22Rv1 (cell line): ENCODE results near the gene NIPSNAP2.

ENCODE experiments used
- H3K27ac ChIP-seq: fragments of 450-650 bp; 2 replicates; pipeline ENCODE4 v1.5.1; 2017
- CTCF ChIP-seq: fragments of 450-650 bp; IDR thresholded peaks from 2 replicates; pipeline ENCODE4 v1.5.1; 2017; ENCODE audit warnings: mild to moderate bottlenecking
- ZFX ChIP-seq: fragments of 450-650 bp; IDR thresholded peaks from 2 replicates; pipeline ENCODE4 v1.6.1; 2017; ENCODE audit warnings: antibody characterized with exemption, borderline replicate concordance

The NIPSNAP2 gene

GRCh38 chr7:55965805-55966421, 1.5 kb downstream of the NIPSNAP2 start:
- peak overlapping the region; percentile 96 for H3K27ac ChIP-seq
- TF ChIP-seq CTCF (no peak), ZFX (no peak)

GRCh38 chr7:55966851-55967250, 2.5 kb downstream of the NIPSNAP2 start:
- H3K27ac ChIP-seq: peak overlapping the region; percentile 96
- TF ChIP-seq CTCF (no peak), ZFX (no peak)

- H3K27ac ChIP-seq: no peak overlapping the region
- TF ChIP-seq CTCF (no peak), ZFX (no peak)
Observed at GRCh38 chr7:55969391-55969790, 5.0 kb downstream of the NIPSNAP2 start.

GRCh38 chr7:55970561-55970960, 6.2 kb downstream of the NIPSNAP2 start:
- TF ChIP-seq CTCF: no peak
- TF ChIP-seq ZFX: no peak
- H3K27ac ChIP-seq: no peak overlapping the region

- no peak overlapping the region for H3K27ac ChIP-seq
- TF ChIP-seq ZFX (no peak), CTCF (no peak)
Observed at GRCh38 chr7:55970978-55971377, 6.6 kb downstream of the NIPSNAP2 start.

GRCh38 chr7:55973747-55974250, 9.4 kb downstream of the NIPSNAP2 start:
- no peak overlapping the region for H3K27ac ChIP-seq
- no peak for TF ChIP-seq ZFX
- TF ChIP-seq CTCF: no peak

- TF ChIP-seq CTCF: no peak
- TF ChIP-seq ZFX: no peak
- H3K27ac ChIP-seq: no peak overlapping the region
Observed at GRCh38 chr7:55975988-55976633, 11.7 kb downstream of the NIPSNAP2 start.
